HG03575 (cell line): ENCODE data around the gene BLNK.

Source experiments
- ATAC-seq: cut with Tn5 transposase; IDR thresholded peaks from one replicate; pipeline ENCODE4 v1.9.1; 2021; ENCODE audit not compliant: unreplicated experiment, insufficient number of reproducible peaks, low FRiP score; ENCODE audit errors: extremely low read depth

The BLNK gene

DNA sequence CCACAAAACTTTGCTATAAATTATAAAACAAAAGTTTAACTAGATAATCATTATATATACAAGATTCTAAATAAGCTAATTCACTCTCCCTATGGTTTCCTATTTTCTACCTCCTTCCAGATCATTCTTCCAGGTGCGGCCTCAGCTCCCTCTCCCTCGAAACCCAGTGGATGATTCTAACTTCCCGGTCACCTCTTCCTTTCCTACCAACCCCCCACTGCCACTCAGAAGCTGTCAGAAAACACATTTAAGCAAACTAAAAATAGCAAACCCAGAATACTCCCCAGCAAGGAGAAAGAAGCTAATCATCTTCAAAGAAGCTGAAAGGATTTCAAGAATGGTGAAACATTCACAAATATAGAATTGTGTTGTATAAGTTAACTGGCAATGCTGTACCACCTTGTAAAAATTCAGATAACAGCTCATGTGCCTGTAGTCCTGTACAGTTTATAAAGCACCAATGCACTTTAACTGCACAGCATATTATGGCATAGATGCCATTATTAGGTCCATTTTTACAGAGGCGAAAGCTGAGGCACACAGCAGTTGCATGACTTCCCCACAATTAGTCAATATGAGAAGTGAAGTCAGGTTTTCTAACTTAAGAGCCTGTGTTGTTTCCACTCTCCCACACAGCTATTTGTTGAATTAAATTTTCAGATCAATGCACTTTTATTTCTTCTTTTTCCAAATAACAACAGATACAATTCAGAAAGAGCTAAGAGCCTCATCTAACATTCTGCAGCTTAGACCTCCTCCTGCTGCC lies 19.2 kb upstream of the BLNK start:
- ATAC-seq, result no peak

GRCh38 chr10:96289218-96289910 lies 18.0 kb upstream of the BLNK start:
- ATAC-seq, result no peak

DNA sequence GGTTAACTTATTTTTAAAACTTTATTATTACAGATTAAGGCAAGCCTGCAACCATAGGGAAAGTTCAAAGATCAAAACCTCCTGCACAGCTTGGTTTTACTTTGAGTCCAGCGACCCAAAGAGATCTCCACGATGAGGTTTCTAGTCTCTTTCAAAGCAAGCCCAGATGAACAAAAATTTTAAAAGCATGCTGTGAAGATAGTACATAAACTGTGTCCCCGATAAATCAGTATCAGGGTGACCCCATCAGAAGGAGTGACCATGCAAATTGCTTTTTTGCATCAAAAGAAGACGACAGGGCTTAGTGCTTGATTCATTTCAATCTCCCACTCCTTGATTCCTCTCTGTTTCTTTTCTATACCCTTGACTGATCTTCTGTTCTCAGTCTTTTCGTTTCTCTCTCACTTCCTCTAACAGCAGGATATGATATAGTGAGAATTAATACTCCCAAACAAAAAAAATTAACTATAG lies 16.8 kb upstream of the BLNK start:
- ATAC-seq, result peak; percentile 52

DNA sequence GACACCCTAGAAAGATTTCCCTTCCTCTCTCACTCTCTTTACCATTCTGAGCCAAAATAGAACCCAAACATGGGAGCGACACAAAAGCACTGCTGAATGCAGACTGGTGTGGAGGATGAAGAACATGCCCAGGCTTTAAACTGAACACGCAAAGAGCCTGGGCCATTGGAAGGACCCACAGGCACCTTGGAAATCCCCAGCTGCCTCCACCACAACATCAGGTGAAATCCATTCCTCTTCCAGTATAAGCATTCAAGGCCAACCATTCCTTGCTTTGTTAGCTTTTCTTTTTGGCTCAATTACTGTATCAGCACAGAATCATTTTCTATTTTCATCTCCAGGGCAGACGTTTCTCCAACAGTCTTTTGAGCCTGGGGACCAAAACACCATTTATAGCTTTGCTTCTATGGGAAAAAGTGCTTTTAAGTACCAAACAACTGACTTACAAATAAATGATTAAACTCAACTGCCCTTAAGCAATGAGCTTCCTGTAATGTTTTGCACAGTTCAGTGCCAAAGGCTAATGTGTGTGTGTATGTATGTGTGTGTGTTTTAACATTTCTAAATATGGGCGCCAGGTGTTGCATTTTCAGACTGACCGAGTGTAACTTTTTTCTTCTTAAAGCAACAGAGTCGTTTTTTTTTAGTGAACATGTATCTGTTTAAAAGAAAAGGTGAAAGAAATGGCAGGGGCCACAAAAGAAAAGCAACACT lies 16.2 kb upstream of the BLNK start:
- peak; percentile 31 for ATAC-seq

- ATAC-seq, result no peak
Measured at GRCh38 chr10:96285331-96285752, 14.0 kb upstream of the BLNK start.

DNA sequence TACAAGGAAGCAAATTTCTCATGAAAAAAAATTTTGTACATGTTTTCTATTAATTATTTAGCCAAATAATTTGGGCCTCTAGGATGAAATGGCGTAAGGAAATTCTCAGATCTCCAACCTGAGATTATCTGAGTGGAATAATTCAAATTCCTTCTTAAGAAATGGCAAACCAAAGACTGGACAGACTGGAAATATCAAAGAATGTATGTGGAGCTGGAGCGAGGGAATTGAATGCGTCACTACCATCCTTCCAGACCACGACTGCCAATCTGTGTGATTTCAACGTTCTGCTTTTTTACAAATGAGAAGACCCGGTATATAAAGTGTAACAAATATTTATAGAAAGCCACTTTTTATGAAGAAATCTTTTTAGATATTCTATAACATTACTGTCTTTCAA lies 12.4 kb upstream of the BLNK start:
- no peak for ATAC-seq

DNA sequence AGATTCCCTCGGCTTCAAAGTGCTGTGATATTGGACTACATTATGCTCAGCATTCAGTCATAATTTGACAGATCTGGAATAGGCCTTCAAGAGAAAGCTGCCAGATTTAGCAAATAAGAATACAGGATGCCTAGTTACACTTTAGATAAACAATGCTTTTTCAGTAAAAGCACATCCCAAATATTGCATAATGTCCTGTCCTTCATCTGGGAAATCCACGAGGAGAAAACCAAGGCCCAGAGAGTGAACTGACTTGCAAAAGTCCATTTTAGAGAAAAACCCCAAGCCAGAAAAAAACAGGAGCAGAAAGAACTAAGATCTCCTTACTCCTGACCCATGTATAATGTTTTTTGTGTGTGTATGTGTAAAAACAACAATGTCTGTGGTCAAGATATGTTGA lies 12.0 kb upstream of the BLNK start:
- no peak for ATAC-seq

DNA sequence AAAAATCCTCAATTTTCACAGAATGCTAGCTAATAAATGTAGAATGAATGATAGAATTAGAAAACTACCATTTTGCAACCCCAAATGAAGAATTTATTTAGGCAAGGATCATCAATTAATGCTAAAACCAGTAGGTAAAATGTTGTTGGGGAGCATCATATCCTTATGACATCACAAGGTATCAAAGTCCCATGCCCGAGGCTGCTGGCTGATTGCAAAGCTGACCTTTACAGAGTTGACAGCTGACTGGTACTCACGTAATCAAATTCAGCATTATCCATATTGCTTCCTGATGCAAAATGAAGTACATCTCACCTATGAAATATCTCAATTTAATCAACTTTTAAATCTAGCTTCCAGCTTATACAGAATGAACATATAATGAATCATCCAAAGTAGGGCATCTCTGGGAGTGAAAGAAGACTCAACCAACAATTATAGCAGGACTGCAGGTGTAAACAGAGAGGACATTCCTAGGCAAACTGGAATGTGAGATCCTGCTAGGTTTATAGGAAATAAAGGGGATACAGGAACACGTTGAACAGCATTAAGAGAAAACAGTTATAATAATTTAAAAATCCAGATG lies 10.2 kb upstream of the BLNK start:
- ATAC-seq, result no peak

DNA sequence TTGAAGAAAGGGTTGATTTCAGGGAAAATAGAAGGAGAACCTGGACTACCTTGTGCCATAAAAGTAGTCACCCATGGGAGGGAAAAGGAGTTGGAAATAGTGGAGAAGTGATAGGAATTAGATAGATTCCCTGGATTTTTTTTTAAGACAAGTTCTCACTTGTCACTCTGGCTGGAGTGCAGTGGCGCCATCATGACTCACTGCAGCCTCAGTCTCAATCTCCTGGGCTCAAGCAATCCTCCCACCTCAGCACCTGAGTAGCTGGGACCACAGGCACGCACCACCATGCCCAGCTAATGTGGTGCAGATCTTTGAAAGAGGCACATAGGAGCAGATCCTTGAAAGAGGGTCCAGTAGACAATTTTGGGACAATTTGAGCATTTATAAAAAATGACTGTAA lies 9.5 kb upstream of the BLNK start:
- ATAC-seq, result no peak

- no peak for ATAC-seq
Measured at GRCh38 chr10:96279191-96279641, 7.8 kb upstream of the BLNK start.

GRCh38 chr10:96276831-96277230 lies 5.5 kb upstream of the BLNK start:
- no peak for ATAC-seq

DNA sequence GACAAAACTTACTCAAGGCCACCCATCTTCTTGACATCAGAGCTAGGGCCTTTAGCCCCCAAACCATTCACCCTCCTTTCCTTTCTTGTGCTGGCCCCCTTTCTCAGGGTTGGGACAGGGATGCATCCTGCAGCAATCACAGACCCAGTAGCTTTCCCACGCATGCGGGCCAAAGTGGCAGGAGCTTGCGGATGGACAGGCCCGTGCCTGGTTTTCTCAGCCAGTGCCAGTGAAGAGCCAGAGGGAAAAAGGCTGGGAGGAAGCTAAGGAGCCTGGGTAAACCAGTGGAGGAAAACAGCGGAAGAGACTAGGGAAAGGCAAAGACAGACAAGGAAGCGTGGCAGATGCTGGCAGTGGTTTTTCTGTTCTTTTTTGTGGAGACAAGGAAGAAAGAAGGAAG lies 5.1 kb upstream of the BLNK start:
- no peak for ATAC-seq

- ATAC-seq, result no peak
Measured at GRCh38 chr10:96275685-96276418, 4.5 kb upstream of the BLNK start.

- no peak for ATAC-seq
Measured at GRCh38 chr10:96272316-96273280, 1.2 kb upstream of the BLNK start.

- ATAC-seq, result no peak
Measured at GRCh38 chr10:96270571-96270970, 798 bp downstream of the BLNK start.

DNA sequence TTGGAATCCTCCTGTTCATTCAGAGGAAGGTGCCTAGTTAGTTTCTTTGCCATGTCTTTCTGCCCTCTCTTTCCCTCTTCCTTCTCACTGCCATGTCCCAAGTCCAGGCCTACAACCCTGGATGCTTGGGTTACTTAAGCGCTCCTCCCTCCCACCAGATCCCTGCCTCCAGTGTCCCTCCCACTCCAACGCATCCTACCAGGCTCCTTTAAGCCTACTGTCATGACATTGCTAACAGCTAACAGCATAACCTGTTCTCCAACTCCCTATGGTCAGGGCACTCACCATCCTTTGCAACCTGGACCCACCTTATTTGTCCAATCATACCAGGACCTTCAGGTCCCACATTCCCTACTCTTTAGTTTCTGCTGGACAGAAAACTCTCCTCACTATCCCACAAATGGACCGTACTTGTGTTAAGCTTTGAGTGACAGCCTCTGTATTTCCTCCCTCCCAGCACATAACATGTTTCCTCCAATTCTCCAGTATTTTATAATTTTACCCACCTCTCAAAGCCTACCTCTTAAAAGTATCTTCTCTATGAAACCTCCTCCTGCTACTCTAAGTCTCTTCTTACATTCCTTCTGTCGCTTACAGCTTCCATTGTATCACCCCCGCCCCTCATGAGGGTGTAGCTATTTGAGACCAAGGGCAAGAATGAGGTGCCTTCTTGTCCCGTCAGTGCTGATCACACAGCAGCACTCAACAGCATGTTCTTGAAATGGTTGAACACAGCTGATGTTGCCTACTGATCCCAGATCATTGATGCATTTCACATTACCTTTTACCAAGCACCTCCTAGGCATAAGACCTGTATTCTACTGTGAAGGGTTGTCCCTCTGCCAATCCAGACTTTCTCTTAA lies 1.7 kb downstream of the BLNK start:
- no peak for ATAC-seq

- no peak for ATAC-seq
Measured at GRCh38 chr10:96268341-96268909, 2.9 kb downstream of the BLNK start.
